ENCODE data around the gene SETD2.

DNA sequence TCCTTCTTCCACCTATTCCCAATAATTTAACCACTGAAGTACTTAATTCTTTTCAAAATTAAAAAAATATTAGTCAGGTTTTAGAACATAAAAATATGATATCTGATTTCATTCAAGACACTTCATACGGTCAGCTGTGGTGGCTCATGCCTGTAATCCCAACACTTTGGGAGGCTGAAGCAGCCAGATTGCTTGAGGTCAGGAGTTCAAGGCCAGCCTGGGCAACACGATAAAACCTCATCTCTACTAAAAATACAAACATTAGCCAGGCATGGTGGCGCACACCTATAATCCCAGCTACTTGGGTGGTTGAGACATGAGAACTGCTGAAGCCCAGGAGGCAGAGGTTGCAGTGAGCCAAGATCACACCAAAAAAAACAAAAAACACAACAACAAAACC lies 127.8 kb downstream of the SETD2 start:
- TF ChIP-seq YY1 (IDR thresholded peaks at IDR 0.05; ENCODE audit: insufficient read depth, insufficient read length) (no peak), ZNF274 (IDR thresholded peaks at IDR 0.05; ENCODE audit: low read depth, low read length) (no peak), SUZ12 (IDR thresholded peaks at IDR 0.05; ENCODE audit: extremely low read depth, insufficient read depth, insufficient read length) (no peak)

Data from NT2/D1 (cell line).